Epithelial cell of esophagus (primary cell): Measurements from ENCODE around the gene NPEPL1.
A peak's percentile ranks its signal among the peaks of the same experiment; 100 is the strongest.
"Not testable (repeated sequence)": the region's sequence is repeated elsewhere in the genome, so short reads cannot be mapped to it uniquely, and the experiment has no call there.

Experiments
- DNase-seq: peaks from one replicate; pipeline ENCODE4 v3.0.0; 2010; ENCODE audit warnings: low read depth
- H3K4me3 ChIP-seq: 2 replicates; pipeline ENCODE4 v1.5.1; 2011; ENCODE audit warnings: mild to moderate bottlenecking, low read length, control low read depth
- TF ChIP-seq, protein P1 (sequence below): IDR thresholded peaks from 2 replicates; pipeline ENCODE4 v1.5.1; 2011; ENCODE audit warnings: low read depth, mild to moderate bottlenecking, low read length, control low read depth, inconsistent platforms; ENCODE audit not compliant: insufficient read depth; ENCODE audit errors: missing control alignments

Gene NPEPL1

DNA sequence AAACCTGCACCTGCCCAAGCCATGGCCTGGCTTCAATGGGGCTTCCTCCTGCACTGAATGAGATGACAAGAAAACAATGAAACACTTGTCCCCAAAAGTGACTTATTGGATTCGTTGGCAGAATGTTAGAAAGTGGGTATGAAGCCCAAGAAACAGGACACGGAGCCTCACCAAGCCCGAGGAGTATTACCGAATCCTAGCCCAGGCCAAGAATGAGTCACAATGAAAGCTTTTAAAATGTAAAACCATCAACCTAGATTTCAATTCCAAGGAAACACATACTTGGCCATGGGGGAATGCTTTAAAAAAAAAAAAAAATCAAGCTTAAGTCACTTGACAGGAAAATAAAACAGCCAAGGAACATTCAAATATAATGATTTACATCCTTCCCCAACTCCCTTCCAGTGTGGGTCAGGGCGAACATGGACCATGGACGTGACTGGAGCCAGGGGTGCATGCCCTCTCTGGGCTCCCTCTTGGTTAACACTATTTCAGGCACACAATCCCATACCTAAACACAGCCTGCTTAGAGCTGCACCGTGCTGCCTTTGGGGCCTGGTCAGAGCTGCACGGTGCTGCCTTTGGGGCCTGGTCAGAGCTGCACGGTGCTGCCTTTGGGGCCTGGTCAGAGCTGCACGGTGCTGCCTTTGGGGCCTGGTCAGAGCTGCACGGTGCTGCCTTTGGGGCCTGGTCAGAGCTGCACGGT lies 44.7 kb upstream of the NPEPL1 start:
- no peak for DNase-seq
- TF ChIP-seq, protein P1, sequence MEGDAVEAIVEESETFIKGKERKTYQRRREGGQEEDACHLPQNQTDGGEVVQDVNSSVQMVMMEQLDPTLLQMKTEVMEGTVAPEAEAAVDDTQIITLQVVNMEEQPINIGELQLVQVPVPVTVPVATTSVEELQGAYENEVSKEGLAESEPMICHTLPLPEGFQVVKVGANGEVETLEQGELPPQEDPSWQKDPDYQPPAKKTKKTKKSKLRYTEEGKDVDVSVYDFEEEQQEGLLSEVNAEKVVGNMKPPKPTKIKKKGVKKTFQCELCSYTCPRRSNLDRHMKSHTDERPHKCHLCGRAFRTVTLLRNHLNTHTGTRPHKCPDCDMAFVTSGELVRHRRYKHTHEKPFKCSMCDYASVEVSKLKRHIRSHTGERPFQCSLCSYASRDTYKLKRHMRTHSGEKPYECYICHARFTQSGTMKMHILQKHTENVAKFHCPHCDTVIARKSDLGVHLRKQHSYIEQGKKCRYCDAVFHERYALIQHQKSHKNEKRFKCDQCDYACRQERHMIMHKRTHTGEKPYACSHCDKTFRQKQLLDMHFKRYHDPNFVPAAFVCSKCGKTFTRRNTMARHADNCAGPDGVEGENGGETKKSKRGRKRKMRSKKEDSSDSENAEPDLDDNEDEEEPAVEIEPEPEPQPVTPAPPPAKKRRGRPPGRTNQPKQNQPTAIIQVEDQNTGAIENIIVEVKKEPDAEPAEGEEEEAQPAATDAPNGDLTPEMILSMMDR: no peak
- no peak overlapping the region for H3K4me3 ChIP-seq

DNA sequence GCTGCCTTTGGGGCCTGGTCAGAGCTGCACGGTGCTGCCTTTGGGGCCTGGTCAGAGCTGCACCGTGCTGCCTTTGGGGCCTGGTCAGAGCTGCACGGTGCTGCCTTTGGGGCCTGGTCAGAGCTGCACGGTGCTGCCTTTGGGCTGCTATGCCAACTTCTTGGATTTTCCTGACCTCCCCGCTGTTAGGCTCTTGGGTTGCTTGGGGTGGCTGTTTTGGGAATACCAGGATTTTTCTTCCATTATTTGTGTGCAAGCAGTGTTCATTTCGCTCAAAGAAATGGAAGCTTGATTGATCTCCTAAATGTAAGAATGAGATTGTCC lies 44.1 kb upstream of the NPEPL1 start:
- H3K4me3 ChIP-seq, DNase-seq: not testable (repeated sequence)

DNA sequence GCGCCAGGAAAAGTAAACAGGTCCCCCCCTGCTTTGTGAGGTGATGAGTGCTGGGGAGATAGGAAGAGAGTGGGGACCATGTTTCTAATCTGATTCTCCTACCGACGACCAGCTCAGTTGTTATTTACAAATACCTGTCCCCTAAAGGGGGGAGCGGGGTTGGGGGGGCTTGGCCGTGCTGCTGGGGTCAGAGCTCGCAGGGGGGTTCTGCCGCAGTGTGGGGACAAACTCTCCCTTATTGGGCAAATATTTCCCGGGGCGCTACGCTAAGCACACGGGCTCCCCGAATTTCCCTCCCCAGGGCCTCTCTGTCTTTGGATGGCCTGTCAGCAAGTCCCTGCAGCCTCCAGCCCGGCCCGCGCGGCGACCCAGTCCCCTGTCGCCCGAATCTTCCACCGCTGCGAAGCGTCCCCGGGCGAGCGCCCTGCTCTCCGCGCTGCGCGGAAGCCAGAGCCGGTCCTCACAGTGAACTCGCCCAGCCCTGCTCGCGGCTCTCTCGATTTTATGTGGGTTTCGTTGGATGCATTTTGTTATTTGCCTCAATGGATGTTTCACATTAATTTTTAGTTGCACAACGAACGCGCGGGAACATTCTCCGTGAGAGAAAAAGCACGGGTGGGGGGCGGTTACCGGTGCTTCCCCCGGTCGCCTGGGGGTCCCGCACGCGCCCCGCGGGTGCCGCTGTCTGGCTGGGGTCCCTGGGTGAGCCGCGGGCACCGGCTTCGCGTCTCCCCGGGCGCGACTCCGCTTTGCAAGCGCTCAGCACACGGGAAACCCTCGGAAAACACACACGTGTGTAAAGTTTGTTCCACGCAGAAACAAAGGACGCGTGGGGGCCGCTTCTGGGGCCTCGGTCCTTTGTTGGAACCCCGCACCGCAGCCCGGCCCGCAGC lies 43.1 kb upstream of the NPEPL1 start:
- DNase-seq: no peak
- peak overlapping the region; percentile 22 for H3K4me3 ChIP-seq
- TF ChIP-seq, protein P1: no peak

DNA sequence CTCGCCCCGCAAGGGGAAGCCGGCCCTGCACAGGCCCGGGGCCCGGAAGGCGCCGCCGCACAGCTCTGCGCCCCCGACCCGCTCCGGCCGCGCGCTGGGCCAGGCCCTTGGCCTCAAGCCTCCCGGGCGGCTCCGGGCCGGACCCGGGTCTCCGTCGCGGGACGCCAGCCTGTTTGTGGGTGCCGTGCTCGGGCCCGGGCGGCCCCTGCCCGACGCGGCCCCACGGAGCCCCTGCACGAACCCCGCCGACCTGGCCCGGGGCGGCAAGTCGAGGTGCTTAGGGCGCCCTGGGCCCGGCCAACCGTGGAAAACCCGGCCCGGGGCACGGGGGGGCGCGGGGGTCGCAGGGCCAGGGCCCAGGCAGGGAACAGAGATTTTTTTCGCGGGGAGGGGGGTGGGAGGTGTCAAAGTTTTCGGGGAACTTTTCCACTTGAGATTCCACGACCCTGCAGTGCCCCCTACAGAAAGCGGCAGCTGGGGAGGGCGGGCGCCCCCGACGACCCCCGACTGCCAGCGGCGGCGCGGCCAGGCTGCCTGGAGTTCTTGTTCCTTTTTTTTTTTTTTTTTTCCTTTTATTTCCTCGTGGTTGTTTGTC lies 42.3 kb upstream of the NPEPL1 start:
- DNase-seq: no peak
- H3K4me3 ChIP-seq: peak overlapping the region; percentile 39
- TF ChIP-seq, protein P1: no peak

DNA sequence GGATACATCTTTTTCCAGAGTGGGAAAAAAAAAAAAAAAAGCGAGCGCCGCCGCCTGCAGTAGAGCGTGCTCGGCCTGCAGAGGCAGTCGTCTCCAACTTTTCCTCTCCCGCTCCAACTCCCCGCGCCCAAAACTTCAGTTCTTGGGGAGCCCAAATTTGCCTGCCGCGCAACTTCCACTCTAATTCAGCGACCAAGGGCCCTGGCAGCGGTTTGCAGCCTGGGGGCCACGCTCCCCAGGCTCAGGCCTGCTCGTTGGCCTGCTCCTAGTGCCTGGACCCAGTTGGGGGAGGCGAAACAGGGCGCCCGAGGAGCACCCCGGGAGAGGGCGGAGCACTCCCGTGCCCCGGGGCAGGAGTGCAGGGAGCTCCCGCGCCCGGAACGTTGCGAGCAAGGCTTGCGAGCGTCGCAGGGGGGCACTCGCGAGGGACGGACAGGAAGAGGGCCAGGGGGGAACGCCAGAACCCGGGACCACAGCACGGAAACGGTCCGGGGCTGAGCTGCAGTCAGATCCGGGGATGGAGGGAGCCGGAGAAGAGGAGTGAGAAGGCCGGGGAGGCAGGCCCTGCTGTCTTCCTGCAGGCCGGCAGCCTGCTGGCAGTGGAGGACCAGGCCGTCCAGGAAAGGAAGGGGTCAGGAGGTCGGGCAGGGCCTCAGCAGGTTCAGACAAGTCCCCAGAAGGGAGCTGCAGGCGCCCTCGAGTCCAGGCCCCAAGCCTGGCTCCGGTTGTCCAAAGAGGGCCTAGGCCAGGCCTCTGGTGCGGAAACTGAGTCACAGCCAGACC lies 41.6 kb upstream of the NPEPL1 start, which contains the start of gene STX16:
Gene STX16, plus strand, starts transcription at position 508 of the 783 bp plus-strand sequence. CDS start 724 bp downstream, outside the sequence.
- DNase-seq: peak; percentile 97
- TF ChIP-seq, protein P1: peak; percentile 58
- peak within 1 kb of the TSS; percentile 99 for H3K4me3 ChIP-seq

DNA sequence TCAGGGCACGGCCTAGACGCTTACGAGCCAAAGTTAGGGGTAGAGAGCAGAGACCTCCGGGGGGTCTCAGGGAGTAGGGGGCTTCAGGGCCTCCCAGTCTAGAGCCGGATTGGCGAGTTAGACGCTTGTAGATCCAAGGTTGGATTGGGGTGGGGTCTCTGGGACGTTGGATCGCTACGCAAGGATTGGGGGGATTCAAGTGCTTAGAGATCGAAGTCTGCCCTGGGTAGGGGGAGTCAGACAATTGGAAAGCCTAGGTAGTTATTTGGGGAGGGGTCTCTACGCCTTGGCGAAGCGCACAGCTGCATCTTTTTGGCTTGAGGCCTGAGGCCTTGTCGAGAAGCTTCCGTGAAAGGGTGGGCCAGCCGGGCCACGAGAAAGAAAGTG lies 41.0 kb upstream of the NPEPL1 start:
- TF ChIP-seq, protein P1: no peak
- DNase-seq: no peak
- H3K4me3 ChIP-seq: peak overlapping the region; percentile 99
